Left lung (tissue), 10 donors: Measurements from ENCODE around the gene TBCEL. TPM values are rescaled to one million over a fixed set of nuclear protein-coding genes. Genes with fewer than 3 reads are reported as not detected.

Source experiments
- ATAC-seq: fragments of 200-7000 bp; cut with Tn5 transposase; one replicate; pipeline ENCODE4 v1.9.1; 2020; ENCODE audit warnings: moderate library complexity
- DNase-seq, 4 donors: peaks; one replicate each; pipeline ENCODE4 v3.0.0-alpha.2; 2013 to 2020
- H3K27ac ChIP-seq, 2 donors: fragments of 200-600 bp; sonication (generic) in 1 of 2; one replicate each; pipeline versions ENCODE4 v1.5.0 to v1.8.0; 2020 to 2021
- H3K27me3 ChIP-seq, 2 donors: fragments of 200-600 bp; sonication (generic) in 1 of 2; one replicate each; pipeline versions ENCODE4 v1.5.0 to v1.8.0; 2020 to 2021
- H3K36me3 ChIP-seq, 2 donors: fragments of 200-600 bp; sonication (generic) in 1 of 2; one replicate each; pipeline versions ENCODE4 v1.5.0 to v1.8.0; 2020 to 2021
- H3K4me1 ChIP-seq, 2 donors: fragments of 200-600 bp; one replicate each; pipeline ENCODE4 v1.8.0; 2021
- H3K4me3 ChIP-seq, 2 donors: fragments of 200-600 bp; sonication (generic) in 1 of 2; one replicate each; pipeline versions ENCODE4 v1.5.0 to v1.8.0; 2020 to 2021; ENCODE audit warnings: mild to moderate bottlenecking in 1 of 2
- H3K9me3 ChIP-seq, 2 donors: fragments of 200-600 bp; sonication (generic) in 1 of 2; one replicate each; pipeline versions ENCODE4 v1.5.0 to v1.8.0; 2020 to 2021
- intact Hi-C, 2 donors: fragments of 100-400 bp; cut with DNase I; formaldehyde crosslinking; loops; one replicate each; pipeline versions ENCODE4 v1.11.2 to v1.14.2; 2022
- polyA plus RNA-seq, 6 donors: library from polyadenylated mRNA; unstranded; fragments of 120-200 nt; gene quantifications; one replicate each; pipeline ENCODE4 v1.2.1, GENCODE V29; 2013; ENCODE audit not compliant: insufficient read length in 6 of 6
- total RNA-seq, 2 donors: library from RNA; stranded (reverse); fragmentation: NEBNext Ultra II Directional; extraction: Animal tissue kit (Norgen Biotek cat#: 25700); gene quantifications; one replicate each; pipeline ENCODE4 v1.2.1, GENCODE V29; 2021
- TF ChIP-seq, protein P1 (sequence below), 2 donors: fragments of 200-600 bp; sonication (generic) in 1 of 2; IDR thresholded peaks; one replicate each; pipeline versions ENCODE4 v1.5.0 to v1.8.0; 2021; ENCODE audit warnings: antibody characterized with exemption in 2 of 2
- donor health status: DM: no; HTN: yes; CAD: no.
- donor health status: DM: no; HTN: no; CAD: no.

The TBCEL gene
- total and polyA plus RNA-seq, 8 donors: 27.5 to 38.0 (median 32.0) TPM

DNA sequence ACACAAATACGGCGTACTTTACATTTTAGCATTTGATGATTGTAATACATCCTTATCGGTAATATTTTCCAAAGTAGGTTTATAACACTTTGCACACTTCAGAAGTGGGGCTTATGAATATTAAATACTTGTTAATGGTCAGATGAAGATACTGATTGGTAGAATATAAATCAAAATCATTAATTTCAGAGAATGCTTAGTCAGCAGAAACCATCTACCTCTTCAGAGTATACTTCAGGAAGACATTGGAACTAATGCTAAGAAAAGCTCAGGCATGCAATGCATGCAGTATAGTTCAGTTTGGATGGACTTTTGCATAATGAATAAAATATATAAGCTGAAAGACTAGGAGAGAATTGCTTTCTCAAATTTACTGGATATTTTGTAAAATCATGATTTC, 57.4 kb downstream of the TBCEL start:
- Histone ChIP-seq H3K27me3 (no peaks in the 10 kb centered on the region), H3K36me3 (no peaks in the 10 kb centered on the region), H3K4me1 (no peaks in the 10 kb centered on the region), H3K4me3 (no peak overlapping the region), H3K9me3 (no peaks in the 10 kb centered on the region), H3K27ac (no peak overlapping the region)
- TF ChIP-seq, protein P1, sequence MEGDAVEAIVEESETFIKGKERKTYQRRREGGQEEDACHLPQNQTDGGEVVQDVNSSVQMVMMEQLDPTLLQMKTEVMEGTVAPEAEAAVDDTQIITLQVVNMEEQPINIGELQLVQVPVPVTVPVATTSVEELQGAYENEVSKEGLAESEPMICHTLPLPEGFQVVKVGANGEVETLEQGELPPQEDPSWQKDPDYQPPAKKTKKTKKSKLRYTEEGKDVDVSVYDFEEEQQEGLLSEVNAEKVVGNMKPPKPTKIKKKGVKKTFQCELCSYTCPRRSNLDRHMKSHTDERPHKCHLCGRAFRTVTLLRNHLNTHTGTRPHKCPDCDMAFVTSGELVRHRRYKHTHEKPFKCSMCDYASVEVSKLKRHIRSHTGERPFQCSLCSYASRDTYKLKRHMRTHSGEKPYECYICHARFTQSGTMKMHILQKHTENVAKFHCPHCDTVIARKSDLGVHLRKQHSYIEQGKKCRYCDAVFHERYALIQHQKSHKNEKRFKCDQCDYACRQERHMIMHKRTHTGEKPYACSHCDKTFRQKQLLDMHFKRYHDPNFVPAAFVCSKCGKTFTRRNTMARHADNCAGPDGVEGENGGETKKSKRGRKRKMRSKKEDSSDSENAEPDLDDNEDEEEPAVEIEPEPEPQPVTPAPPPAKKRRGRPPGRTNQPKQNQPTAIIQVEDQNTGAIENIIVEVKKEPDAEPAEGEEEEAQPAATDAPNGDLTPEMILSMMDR (IDR thresholded peaks at IDR 0.05): no peak
- no peak for ATAC-seq
- intact Hi-C loops: no loop called here
- DNase-seq: no peak

DNA sequence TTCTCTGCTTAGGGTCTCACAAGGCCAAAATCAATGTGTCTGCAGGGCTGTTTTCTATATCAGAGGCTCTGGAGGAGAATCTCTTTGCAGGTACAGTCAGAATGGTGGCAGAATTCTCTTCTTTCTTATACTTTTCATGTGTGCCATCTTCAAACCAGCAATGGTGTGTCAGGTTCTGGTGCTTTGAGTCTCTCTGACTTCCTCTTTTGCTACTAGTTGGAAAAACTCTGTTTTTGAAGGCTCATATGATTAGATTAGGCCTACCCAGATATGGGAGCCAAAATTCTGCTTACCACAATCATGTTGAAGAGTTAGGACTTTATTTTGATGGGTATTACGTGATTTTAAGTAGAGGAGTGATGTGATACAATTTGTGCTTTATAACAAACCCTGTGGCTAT, 58.3 kb downstream of the TBCEL start:
- Histone ChIP-seq H3K9me3 (no peaks in the 10 kb centered on the region), H3K27ac (no peak overlapping the region), H3K4me1 (no peaks in the 10 kb centered on the region), H3K27me3 (no peaks in the 10 kb centered on the region), H3K36me3 (peaks cover 0 to 5% of the 10 kb centered on the region in 2 donors), H3K4me3 (no peak overlapping the region)
- TF ChIP-seq, protein P1 (IDR thresholded peaks at IDR 0.05): no peak
- ATAC-seq (no peak), DNase-seq (no peak)
- intact Hi-C loops: no loop called here

DNA sequence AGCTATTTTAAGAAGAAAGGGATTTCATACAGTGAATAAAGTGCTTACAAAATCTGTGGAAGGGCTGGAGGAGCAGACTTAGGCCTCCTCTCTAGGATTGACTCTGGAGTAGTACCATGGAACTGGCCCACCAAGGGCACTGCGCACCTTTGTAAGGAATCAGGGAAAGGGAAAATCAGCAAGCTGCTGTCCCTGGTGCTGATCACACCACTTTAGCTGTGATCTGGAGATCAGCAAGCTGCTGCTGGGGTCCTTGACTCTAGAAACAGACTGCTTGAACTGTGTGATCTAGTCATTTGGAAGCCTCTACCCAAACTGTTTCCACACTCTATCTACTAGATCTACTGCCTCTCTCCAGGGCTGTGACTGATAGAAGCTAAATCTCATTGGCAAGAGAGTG, 58.8 kb downstream of the TBCEL start:
- no peak overlapping the region for H3K4me3 ChIP-seq
- H3K27me3 ChIP-seq: no peaks in the 10 kb centered on the region
- H3K36me3 ChIP-seq: peaks cover 0 to 9% of the 10 kb centered on the region in 2 donors
- no peaks in the 10 kb centered on the region for H3K9me3 ChIP-seq
- TF ChIP-seq, protein P1 (IDR thresholded peaks at IDR 0.05): no peak
- no peaks in the 10 kb centered on the region for H3K4me1 ChIP-seq
- intact Hi-C loops: no loop called here
- ATAC-seq (no peak), DNase-seq (no peak)
- no peak overlapping the region for H3K27ac ChIP-seq

DNA sequence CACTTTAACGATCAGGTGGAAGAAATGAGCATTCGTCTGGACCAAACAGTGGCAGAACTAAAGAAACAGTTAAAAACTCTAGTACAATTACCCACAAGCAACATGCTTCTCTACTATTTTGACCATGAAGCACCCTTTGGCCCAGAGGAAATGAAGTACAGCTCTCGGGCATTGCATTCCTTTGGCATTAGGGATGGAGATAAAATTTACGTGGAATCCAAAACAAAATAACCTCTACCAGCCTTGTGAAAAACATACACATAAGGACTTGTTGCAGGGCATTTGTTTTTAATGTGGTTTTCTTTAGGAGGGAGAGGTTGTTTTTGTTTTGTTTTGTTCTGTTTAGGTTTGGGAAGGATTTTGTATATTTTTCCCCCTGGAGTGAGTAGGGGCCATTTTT, 63.0 kb downstream of the TBCEL start:
- ATAC-seq: no peak
- Histone ChIP-seq H3K4me1 (no peaks in the 10 kb centered on the region), H3K27ac (no peak overlapping the region)

DNA sequence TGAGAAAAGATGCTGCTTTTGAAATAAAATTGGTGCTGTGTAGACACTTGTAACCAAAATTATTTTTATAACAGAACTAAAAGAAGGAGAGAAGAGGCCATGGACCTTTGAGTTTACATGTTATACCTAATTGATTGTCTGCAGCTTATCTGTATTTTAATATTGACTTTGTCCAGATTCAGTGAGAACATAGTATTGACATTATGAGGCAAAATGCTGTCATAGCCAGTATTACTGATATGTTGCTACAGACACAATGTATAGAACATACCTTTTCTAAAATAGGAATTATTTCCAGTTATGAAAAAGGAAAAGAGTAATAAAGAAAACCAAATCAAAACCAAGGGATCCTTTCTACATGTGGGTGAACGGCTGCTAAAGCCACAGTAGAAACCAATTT, 65.7 kb downstream of the TBCEL start:
- H3K27me3 ChIP-seq: no peaks in the 10 kb centered on the region
- no peak overlapping the region for H3K4me3 ChIP-seq
- no peak overlapping the region for H3K27ac ChIP-seq
- peaks cover 0 to 9% of the 10 kb centered on the region in 2 donors for H3K36me3 ChIP-seq
- TF ChIP-seq, protein P1 (IDR thresholded peaks at IDR 0.05): no peak
- no peaks in the 10 kb centered on the region for H3K9me3 ChIP-seq
- no peaks in the 10 kb centered on the region for H3K4me1 ChIP-seq
- intact Hi-C loops: no loop called here
- ATAC-seq (no peak), DNase-seq (no peak)

More for the DNA sequence above, 63.0 kb downstream of the TBCEL start:
- DNase-seq: no peak
- Histone ChIP-seq H3K4me3 (no peak overlapping the region), H3K36me3 (peaks cover 0 to 9% of the 10 kb centered on the region in 2 donors), H3K9me3 (no peaks in the 10 kb centered on the region), H3K27me3 (no peaks in the 10 kb centered on the region)
- TF ChIP-seq, protein P1 (IDR thresholded peaks at IDR 0.05): no peak
- intact Hi-C loops: no loop called here
